Liver (tissue), 3 donors: ENCODE measurements around the gene MRPS16.

Experiments used
- CTCF ChIP-seq: fragments of 150-350 bp; IDR thresholded peaks from 2 replicates; pipeline ENCODE4 v1.5.1; 2017; ENCODE audit warnings: improper control_type of control experiment, low read depth, low read length; ENCODE audit not compliant: missing input control
- MAX ChIP-seq: IDR thresholded peaks from 2 replicates; pipeline ENCODE4 v1.6.1; 2016; ENCODE audit warnings: antibody characterized with exemption
- SP1 ChIP-seq: IDR thresholded peaks from 2 replicates; pipeline ENCODE4 v1.6.1; 2018; ENCODE audit warnings: antibody characterized with exemption, mild to moderate bottlenecking
- TAF1 ChIP-seq: conservative IDR thresholded peaks from 2 replicates; pipeline ENCODE4 v1.6.1; 2016; ENCODE audit warnings: antibody characterized with exemption, mild to moderate bottlenecking
- YY1 ChIP-seq: IDR thresholded peaks from 2 replicates; pipeline ENCODE4 v1.6.1; 2016; ENCODE audit warnings: antibody characterized with exemption, mild to moderate bottlenecking
- donor health status: healthy.
- donor health status: healthy.

- TF ChIP-seq CTCF (no peak), MAX (no peak), TAF1 (no peak), SP1 (no peak), YY1 (no peak)
These were observed 47.4 kb downstream of the MRPS16 start for GRCh38 chr10:73205081-73205480.
